GM23338 (cell line): ENCODE results near the gene CASP3.

Source experiments
- CREB1 ChIP-seq: fragments of 250-450 bp; sonication (Bioruptor Pico); IDR thresholded peaks from 2 replicates; pipeline ENCODE4 v1.5.0; 2020; ENCODE audit warnings: low read depth, mild to moderate bottlenecking, moderate library complexity
- CTCF ChIP-seq, 2 experiments: fragments of 200-600 bp in 1 of 2; sonication (generic) in 1 of 2; conservative IDR thresholded peaks; 2 replicates each; pipeline versions ENCODE4 v1.5.1 to v1.6.1; 2016 to 2017; ENCODE audit warnings: antibody characterized with exemption in 2 of 2, low read depth in 2 of 2, mild to moderate bottlenecking in 2 of 2, moderate library complexity in 1 of 2
- EZH2 ChIP-seq: fragments of 200-600 bp; sonication (generic); IDR thresholded peaks from one replicate; pipeline ENCODE4 v1.8.0; 2017; ENCODE audit warnings: antibody characterized with exemption, mild to moderate bottlenecking, low read depth; ENCODE audit not compliant: unreplicated experiment
- EZH2phosphoT487 ChIP-seq: fragments of 200-600 bp; sonication (generic); IDR thresholded peaks from one replicate; pipeline ENCODE4 v1.8.1; 2018; ENCODE audit warnings: antibody characterized with exemption; ENCODE audit not compliant: unreplicated experiment
- POLR2AphosphoS5 ChIP-seq: IDR thresholded peaks from 2 replicates; pipeline ENCODE4 v1.6.1; 2016; ENCODE audit warnings: antibody characterized with exemption, low read depth

- TF ChIP-seq CTCF (conservative IDR thresholded peaks at IDR 0.05; ENCODE audit: low read depth in 2 of 2) (no peak), CREB1 (CRISPR knock-in tag) (no peak), EZH2phosphoT487 (no peak), EZH2 (no peak), POLR2AphosphoS5 (no peak)
Measured at GRCh38 chr4:184588893-184589292, 60.4 kb downstream of the CASP3 start.
